Measurements from ENCODE around the gene KLHL40. TPM values are rescaled to one million over a fixed set of nuclear protein-coding genes. Genes with fewer than 3 reads are reported as not detected.

Gene KLHL40
- total RNA-seq, 1 experiment from 2014 or later: not detected

GRCh38 chr3:42656680-42657610 is 28.4 kb upstream of the KLHL40 start:
- no peak for DNase-seq (ENCODE audit: extremely low read depth, low read depth)

GRCh38 chr3:42657675-42658074 is 27.7 kb upstream of the KLHL40 start:
- no peak for DNase-seq (ENCODE audit: extremely low read depth, low read depth)

- no peak for DNase-seq (ENCODE audit: extremely low read depth, low read depth)
Observed at GRCh38 chr3:42658091-42658770, 27.1 kb upstream of the KLHL40 start.

DNA sequence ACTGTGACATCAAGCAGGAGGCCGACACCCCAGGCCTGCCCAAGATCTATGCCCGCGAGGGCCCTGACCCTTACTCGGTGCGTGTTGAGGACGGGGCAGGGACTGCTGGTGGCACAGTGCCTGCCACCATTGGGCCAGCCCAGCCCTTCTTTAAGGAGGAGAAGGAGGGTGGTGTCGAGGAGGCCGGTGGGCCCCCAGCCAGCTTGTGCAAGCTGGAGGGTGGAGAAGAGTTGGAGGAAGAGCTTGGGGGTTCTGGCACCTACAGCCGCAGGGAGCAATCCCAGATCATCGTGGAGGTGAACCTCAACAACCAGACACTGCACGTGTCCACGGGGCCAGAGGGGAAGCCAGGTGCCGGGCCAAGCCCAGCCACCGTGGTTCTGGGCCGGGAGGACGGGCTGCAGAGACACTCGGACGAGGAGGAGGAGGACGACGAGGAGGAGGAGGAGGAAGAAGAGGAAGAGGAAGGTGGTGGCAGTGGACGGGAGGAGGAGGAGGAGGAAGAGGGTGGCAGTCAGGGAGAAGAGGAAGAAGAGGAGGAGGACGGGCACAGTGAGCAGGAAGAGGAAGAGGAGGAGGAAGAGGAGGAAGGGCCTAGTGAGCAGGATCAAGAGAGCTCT is 26.5 kb upstream of the KLHL40 start:
- no peak for DNase-seq (ENCODE audit: extremely low read depth, low read depth)

- DNase-seq (ENCODE audit: extremely low read depth, low read depth): no peak
Observed at GRCh38 chr3:42659451-42660130, 25.7 kb upstream of the KLHL40 start.

DNA sequence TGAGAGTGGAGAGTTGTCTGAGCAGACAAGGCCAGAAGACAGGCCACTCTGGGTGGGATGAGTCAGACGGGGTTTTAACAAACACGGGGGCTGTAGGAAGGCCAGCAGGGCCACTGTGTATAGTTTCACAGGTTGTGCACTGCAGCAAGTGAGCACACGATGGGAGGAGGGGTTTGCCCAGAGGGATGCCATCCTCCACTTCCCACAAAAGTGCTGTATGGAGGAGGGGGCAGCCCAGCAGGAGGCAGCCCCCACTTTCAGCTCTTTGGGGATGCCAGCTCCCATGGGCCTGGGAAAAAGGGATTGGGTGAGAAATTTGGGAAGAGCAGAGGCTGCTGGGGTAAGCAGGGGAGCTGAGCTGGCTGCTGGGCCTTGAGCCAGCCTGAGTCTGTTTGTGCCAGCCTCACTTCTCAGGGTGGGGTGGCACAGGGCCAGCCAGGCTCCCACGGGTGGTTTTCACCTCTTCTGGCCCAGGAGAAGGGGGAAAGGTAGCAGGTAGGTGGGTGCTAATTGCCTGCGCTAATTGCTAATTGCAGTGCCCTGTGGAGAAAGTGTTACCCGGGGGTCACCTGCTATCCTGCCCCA is 25.1 kb upstream of the KLHL40 start:
- no peak for DNase-seq (ENCODE audit: extremely low read depth, low read depth)

- no peak for DNase-seq (ENCODE audit: extremely low read depth, low read depth)
Observed at GRCh38 chr3:42660898-42661297, 24.4 kb upstream of the KLHL40 start.

GRCh38 chr3:42661593-42662022 is 23.7 kb upstream of the KLHL40 start:
- DNase-seq (ENCODE audit: extremely low read depth, low read depth): no peak

- DNase-seq (ENCODE audit: extremely low read depth, low read depth): no peak
Observed at GRCh38 chr3:42662037-42662812, 23.1 kb upstream of the KLHL40 start.

- no peak for DNase-seq (ENCODE audit: extremely low read depth, low read depth)
Observed at GRCh38 chr3:42662813-42663535, 22.4 kb upstream of the KLHL40 start.

DNA sequence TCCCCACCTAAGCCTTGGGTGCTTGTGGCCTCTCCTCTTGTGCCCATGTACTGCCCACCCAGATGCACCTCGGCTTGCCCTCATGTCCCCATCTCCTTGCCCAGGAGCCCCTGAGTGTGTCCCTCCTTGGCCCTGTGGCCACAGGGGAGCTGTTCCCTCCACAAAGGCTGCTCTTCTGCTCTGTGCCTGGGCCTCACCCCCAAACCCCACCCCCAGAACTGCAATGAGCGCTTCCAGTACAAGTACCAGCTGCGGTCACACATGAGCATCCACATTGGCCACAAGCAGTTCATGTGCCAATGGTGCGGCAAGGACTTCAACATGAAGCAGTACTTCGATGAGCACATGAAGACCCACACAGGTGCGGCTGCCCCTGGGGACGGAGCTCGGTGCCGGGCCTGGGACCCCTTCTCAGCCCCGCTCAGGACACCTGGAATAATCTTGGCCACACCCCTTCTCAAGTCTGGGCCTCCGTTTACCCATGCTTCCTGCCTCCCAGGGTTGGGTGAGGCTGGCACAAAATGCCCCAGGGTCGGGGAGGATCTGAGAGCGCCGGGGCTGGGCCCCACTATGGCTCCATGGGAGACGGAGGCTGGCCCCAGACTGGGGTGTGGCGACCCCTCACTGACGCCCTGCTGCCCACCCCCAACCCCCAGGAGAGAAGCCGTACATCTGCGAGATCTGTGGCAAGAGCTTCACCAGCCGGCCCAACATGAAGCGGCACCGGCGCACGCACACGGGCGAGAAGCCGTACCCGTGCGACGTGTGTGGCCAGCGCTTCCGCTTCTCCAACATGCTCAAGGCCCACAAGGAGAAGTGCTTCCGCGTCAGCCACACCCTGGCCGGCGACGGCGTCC is 21.5 kb upstream of the KLHL40 start:
- DNase-seq (ENCODE audit: extremely low read depth, low read depth): no peak

DNA sequence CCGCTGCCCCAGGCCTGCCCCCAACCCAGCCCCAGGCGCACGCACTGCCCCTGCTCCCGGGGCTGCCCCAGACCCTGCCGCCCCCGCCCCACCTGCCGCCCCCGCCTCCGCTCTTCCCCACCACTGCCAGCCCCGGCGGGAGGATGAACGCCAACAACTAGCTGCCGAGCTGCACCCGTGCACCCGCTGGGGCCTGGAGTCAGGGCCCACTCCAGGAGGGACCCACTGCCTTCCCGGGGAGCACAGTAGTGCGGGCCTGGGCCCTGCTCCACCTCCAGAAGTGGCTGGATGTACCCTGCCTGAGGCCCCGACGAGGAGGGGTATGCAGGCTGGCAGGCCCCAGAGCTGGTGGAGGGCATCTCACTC is 20.9 kb upstream of the KLHL40 start:
- no peak for DNase-seq (ENCODE audit: extremely low read depth, low read depth)

DNA sequence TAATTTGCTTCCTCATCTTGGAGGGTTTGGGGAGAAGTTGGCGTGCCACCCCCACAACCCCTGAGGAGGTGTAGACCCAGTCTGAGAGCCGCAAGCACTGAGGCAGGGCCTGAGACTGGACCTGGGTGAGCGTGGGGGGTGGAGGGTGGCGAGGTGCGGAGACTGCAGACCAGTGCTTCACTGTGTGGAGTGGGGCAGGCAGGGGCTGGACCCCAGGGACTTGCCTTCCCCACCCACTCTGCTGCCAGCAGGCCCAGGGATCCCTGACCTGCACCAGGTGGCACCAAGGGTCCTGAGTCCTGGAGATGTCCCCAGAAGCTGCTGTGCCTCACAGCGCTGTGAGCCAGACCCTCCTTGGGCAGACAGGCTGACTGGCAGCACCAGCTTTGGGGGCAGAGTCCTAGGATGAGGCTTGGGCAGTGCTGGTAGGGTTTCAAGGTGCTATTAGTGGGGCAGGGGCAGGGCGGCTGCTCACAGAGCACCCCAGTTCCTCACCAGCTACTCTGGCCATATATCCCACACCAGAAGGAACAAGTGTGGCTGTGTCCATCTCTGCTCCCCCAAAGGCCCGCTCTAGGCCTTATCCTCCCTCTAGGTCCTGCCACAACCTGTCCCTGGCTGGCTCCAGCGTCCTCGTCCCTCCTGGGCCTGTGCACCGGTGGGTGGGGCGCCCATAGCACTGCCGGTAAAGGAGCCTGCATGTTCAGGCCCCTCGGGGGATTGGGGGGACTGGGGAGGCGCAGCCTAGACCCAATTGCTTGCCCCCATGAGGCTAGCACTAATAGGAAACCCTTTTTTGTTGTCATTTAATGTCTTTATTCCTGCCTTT is 20.1 kb upstream of the KLHL40 start:
- DNase-seq (ENCODE audit: extremely low read depth, low read depth): no peak

GRCh38 chr3:42666022-42666421 is 19.3 kb upstream of the KLHL40 start:
- no peak for DNase-seq (ENCODE audit: extremely low read depth, low read depth)

DNA sequence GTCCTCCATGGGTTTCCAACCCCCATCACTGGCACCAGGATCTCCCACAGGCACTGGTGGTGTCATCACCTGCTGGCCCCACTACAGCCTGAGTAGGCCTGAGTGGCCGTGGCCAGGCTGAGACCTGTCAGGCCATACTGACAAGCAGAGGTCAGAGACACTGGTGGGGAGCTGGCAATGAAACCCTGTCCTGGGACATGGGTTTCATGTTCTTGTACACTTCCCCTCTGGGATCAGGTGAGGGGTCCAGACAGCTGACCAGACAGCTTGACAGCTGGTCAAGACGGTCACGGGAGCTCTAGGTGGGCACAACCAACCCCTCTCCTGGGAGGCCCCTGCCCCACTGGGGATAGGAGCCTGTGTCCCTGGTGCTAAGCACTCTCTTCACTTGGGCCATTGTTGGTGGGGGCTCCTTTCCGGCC is 18.7 kb upstream of the KLHL40 start:
- no peak for DNase-seq (ENCODE audit: extremely low read depth, low read depth)

DNA sequence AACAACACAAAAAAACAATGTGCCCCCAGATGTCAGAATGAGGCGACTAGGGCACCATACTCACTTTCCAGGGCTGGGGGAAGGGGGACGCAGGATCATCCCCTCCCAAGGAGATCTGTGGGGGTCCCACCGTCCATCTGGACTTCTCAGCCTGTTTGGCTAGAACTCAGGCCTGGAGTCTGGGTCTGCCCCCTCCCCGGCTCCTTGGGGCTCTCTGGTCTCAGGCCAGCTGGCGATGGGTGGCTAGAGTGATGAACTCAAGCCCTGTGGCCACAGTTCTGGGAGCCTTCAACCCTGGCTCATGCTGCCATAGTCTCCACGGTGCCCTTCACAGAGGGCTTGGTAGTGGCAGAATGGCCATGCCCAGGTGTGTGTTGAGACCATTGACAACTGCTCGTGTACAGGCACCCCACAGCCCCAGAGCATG is 18.2 kb upstream of the KLHL40 start:
- DNase-seq (ENCODE audit: extremely low read depth, low read depth): no peak

Measured in NCI-H460 (cell line).